OCI-LY1 (cell line): ENCODE results near the gene CDH22.

Source experiments
- H2AFZ ChIP-seq: fragments of 200-600 bp; sonication (generic), shearing (Covaris generic); 2 replicates; pipeline ENCODE4 v1.6.0; 2014; ENCODE audit warnings: antibody characterized with exemption, mild to moderate bottlenecking, low read length
- H3F3A ChIP-seq: fragments of 200-600 bp; sonication (generic), shearing (Covaris generic); 2 replicates; pipeline ENCODE4 v1.6.0; 2014; ENCODE audit warnings: mild to moderate bottlenecking, antibody characterized with exemption, low read length, moderate library complexity; ENCODE audit not compliant: insufficient read depth
- H3K27ac ChIP-seq: fragments of 200-600 bp; sonication (generic); 2 replicates; pipeline ENCODE4 v1.5.1; 2014; ENCODE audit warnings: low read length, mixed run types, mild to moderate bottlenecking, low read depth; ENCODE audit not compliant: poor library complexity, severe bottlenecking
- H3K27me3 ChIP-seq: fragments of 200-600 bp; sonication (generic); 2 replicates; pipeline ENCODE4 v1.6.0; 2014; ENCODE audit warnings: antibody characterized with exemption, mild to moderate bottlenecking, low read length, moderate library complexity; ENCODE audit not compliant: insufficient read depth
- H3K36me3 ChIP-seq: fragments of 200-600 bp; sonication (generic); 2 replicates; pipeline ENCODE4 v1.6.1; 2014; ENCODE audit warnings: mild to moderate bottlenecking, antibody characterized with exemption, low read length, moderate library complexity, mixed read lengths; ENCODE audit not compliant: insufficient read depth
- H3K4me1 ChIP-seq: fragments of 200-600 bp; sonication (generic); 2 replicates; pipeline ENCODE4 v1.5.1; 2014; ENCODE audit warnings: mild to moderate bottlenecking, low read length, moderate library complexity; ENCODE audit not compliant: insufficient read depth, severe bottlenecking
- H3K4me2 ChIP-seq: fragments of 200-600 bp; sonication (generic), shearing (Covaris generic); 2 replicates; pipeline ENCODE4 v1.6.1; 2014; ENCODE audit warnings: low read length
- H3K4me3 ChIP-seq: fragments of 200-600 bp; sonication (generic); 2 replicates; pipeline ENCODE4 v1.5.1; 2014; ENCODE audit warnings: low read length, low read depth, mild to moderate bottlenecking, mixed read lengths; ENCODE audit not compliant: poor library complexity, severe bottlenecking
- H3K79me2 ChIP-seq: fragments of 200-600 bp; shearing (Covaris generic); 2 replicates; pipeline ENCODE4 v1.6.1; 2016; ENCODE audit warnings: mixed run types, low read length, mixed read lengths; ENCODE audit not compliant: insufficient read depth
- H3K9ac ChIP-seq: fragments of 200-600 bp; sonication (generic), shearing (Covaris generic); 2 replicates; pipeline ENCODE4 v1.6.1; 2014; ENCODE audit warnings: mild to moderate bottlenecking, low read length, mixed read lengths
- H3K9me2 ChIP-seq: fragments of 200-600 bp; sonication (generic), shearing (Covaris generic); 2 replicates; pipeline ENCODE4 v1.6.1; 2014; ENCODE audit warnings: low read depth, mild to moderate bottlenecking, low read length, mixed read lengths
- H3K9me3 ChIP-seq: fragments of 200-600 bp; shearing (Covaris generic); 2 replicates; pipeline ENCODE4 v1.6.1; 2014; ENCODE audit warnings: low read length, mixed read lengths
- H4K20me1 ChIP-seq: fragments of 200-600 bp; sonication (generic), shearing (Covaris generic); 2 replicates; pipeline ENCODE4 v1.6.0; 2016; ENCODE audit warnings: mild to moderate bottlenecking, low read length; ENCODE audit not compliant: insufficient read depth
- CTCF ChIP-seq: fragments of 200-600 bp; sonication (generic), shearing (Covaris generic); IDR thresholded peaks from 2 replicates; pipeline ENCODE4 v1.5.1; 2017; ENCODE audit warnings: mild to moderate bottlenecking, antibody characterized with exemption, low read length, moderate library complexity, mixed read lengths
- EZH2 ChIP-seq: fragments of 200-600 bp; sonication (generic), shearing (Covaris generic); IDR thresholded peaks from 2 replicates; pipeline ENCODE4 v1.8.0; 2017; ENCODE audit warnings: borderline replicate concordance, mixed run types, mild to moderate bottlenecking, antibody characterized with exemption, low read length, moderate library complexity, mixed read lengths

The CDH22 gene

GRCh38 chr20:46139908-46140482, 168.3 kb downstream of the CDH22 start:
- no peak for TF ChIP-seq CTCF
- no peak for TF ChIP-seq EZH2
- H3F3A ChIP-seq, result no peaks in the 10 kb centered on the region
- no peaks in the 10 kb centered on the region for H3K9me2 ChIP-seq
- no peaks in the 10 kb centered on the region for H3K4me1 ChIP-seq
- H3K27ac ChIP-seq, result no peak overlapping the region
- no peak overlapping the region for H2AFZ ChIP-seq
- H3K9ac ChIP-seq, result no peak overlapping the region
- no peaks in the 10 kb centered on the region for H3K79me2 ChIP-seq
- no peaks in the 10 kb centered on the region for H3K9me3 ChIP-seq
- H3K27me3 ChIP-seq, result peaks cover 5% of the 10 kb centered on the region; the same call in 1 of the 2 replicates
- H3K4me3 ChIP-seq, result no peak overlapping the region
- H3K36me3 ChIP-seq, result no peaks in the 10 kb centered on the region
- no peak overlapping the region for H3K4me2 ChIP-seq
- no peaks in the 10 kb centered on the region for H4K20me1 ChIP-seq

- Histone ChIP-seq H4K20me1 (no peaks in the 10 kb centered on the region), H3K27ac (no peak overlapping the region), H3K9me3 (no peaks in the 10 kb centered on the region), H3K9ac (no peak overlapping the region), H3F3A (no peaks in the 10 kb centered on the region), H3K9me2 (no peaks in the 10 kb centered on the region), H3K27me3 (peaks cover 5% of the 10 kb centered on the region; the same call in 1 of the 2 replicates), H3K4me2 (no peak overlapping the region), H3K4me1 (no peaks in the 10 kb centered on the region), H3K36me3 (no peaks in the 10 kb centered on the region), H3K79me2 (no peaks in the 10 kb centered on the region), H2AFZ (no peak overlapping the region), H3K4me3 (no peak overlapping the region)
- TF ChIP-seq EZH2 (no peak), CTCF (no peak)
Measured at GRCh38 chr20:46139266-46139889, 168.9 kb downstream of the CDH22 start.

GRCh38 chr20:46137816-46138215, 170.5 kb downstream of the CDH22 start:
- Histone ChIP-seq H3K27me3 (peaks cover 5% of the 10 kb centered on the region; the same call in 1 of the 2 replicates), H3K79me2 (no peaks in the 10 kb centered on the region), H3K4me2 (no peak overlapping the region), H3K9me2 (no peaks in the 10 kb centered on the region), H3F3A (no peaks in the 10 kb centered on the region), H3K4me1 (no peaks in the 10 kb centered on the region), H3K27ac (no peak overlapping the region), H3K9ac (no peak overlapping the region), H2AFZ (no peak overlapping the region), H3K9me3 (no peaks in the 10 kb centered on the region), H4K20me1 (no peaks in the 10 kb centered on the region), H3K36me3 (no peaks in the 10 kb centered on the region), H3K4me3 (no peak overlapping the region)
- no peak for TF ChIP-seq EZH2
- TF ChIP-seq CTCF, result no peak
